WTC11 (cell line): Measurements from ENCODE around the gene USF3. TPM values are rescaled to one million over a fixed set of nuclear protein-coding genes. Genes with fewer than 3 reads are reported as not detected.

Experiments used
- ATAC-seq: fragments of 200-7000 bp; cut with Tn5 transposase; 2 replicates; pipeline ENCODE4 v1.10.0; 2021; ENCODE audit warnings: mild to moderate bottlenecking, moderate library complexity
- CTCF ChIA-PET: fragments of 300-600 bp; sonication (Branson Sonifier 250); formaldehyde crosslinking; loops from one replicate; lab custom pipeline; 2021; ENCODE audit warnings: antibody characterized with exemption; lab: Charles Lee
- POLR2A ChIA-PET: fragments of 350-600 bp; sonication (Branson Sonifier 250); formaldehyde crosslinking; loops from one replicate; lab custom pipeline; 2021; ENCODE audit warnings: antibody characterized with exemption; lab: Charles Lee
- DNase-seq: peaks from one replicate; pipeline ENCODE4 v3.0.0; 2021; ENCODE audit warnings: low spot score
- H3K27ac Mint-ChIP-seq: 2 replicates; pipeline ENCODE4 v1.8.0; 2021; ENCODE audit warnings: mixed read lengths
- H3K27me3 Mint-ChIP-seq: 2 replicates; pipeline ENCODE4 v1.8.0; 2021; ENCODE audit warnings: low read depth, mild to moderate bottlenecking, moderate library complexity, mixed read lengths
- H3K36me3 Mint-ChIP-seq: 2 replicates; pipeline ENCODE4 v1.8.0; 2021; ENCODE audit warnings: mixed read lengths
- H3K4me1 Mint-ChIP-seq: 2 replicates; pipeline ENCODE4 v1.8.0; 2022; ENCODE audit warnings: mixed read lengths
- H3K4me3 Mint-ChIP-seq: 2 replicates; pipeline ENCODE4 v1.8.0; 2021; ENCODE audit warnings: mild to moderate bottlenecking, moderate library complexity, mixed read lengths
- H3K9me3 Mint-ChIP-seq: 2 replicates; pipeline ENCODE4 v1.8.0; 2021; ENCODE audit warnings: mixed read lengths
- CBFB ChIP-seq: sonication (generic); formaldehyde crosslinking; IDR thresholded peaks from 2 replicates; pipeline ENCODE4 v1.8.1; 2022; ENCODE audit warnings: mild to moderate bottlenecking, low read depth, missing genetic modification reagents
- CTCF ChIP-seq: fragments of 200-600 bp; IDR thresholded peaks from 2 replicates; pipeline ENCODE4 v1.8.0; 2022; ENCODE audit warnings: antibody characterized with exemption
- EMX1 ChIP-seq: fragments of 250-450 bp; sonication (Bioruptor Pico); IDR thresholded peaks from 2 replicates; pipeline ENCODE4 v1.8.0; 2021; ENCODE audit warnings: mild to moderate bottlenecking
- GRHL2 ChIP-seq: fragments of 250-450 bp; sonication (Bioruptor Pico); IDR thresholded peaks from 2 replicates; pipeline ENCODE4 v1.8.0; 2022; ENCODE audit warnings: mild to moderate bottlenecking, moderate library complexity; ENCODE audit not compliant: insufficient replicate concordance, severe bottlenecking
- JAZF1 ChIP-seq: fragments of 250-450 bp; sonication (Bioruptor Pico); IDR thresholded peaks from 2 replicates; pipeline ENCODE4 v1.9.0; 2021; ENCODE audit warnings: moderate library complexity, mild to moderate bottlenecking, inconsistent platforms
- MLX ChIP-seq: sonication (generic); formaldehyde crosslinking; IDR thresholded peaks from 2 replicates; pipeline ENCODE4 v1.8.1; 2023; ENCODE audit warnings: mild to moderate bottlenecking, missing genetic modification reagents, moderate library complexity
- MXD4 ChIP-seq: fragments of 250-450 bp; sonication (Bioruptor Pico); IDR thresholded peaks from 2 replicates; pipeline ENCODE4 v1.8.0; 2021; ENCODE audit warnings: mild to moderate bottlenecking, moderate library complexity, borderline replicate concordance
- NFATC4 ChIP-seq: fragments of 250-450 bp; sonication (Bioruptor Pico); IDR thresholded peaks from 2 replicates; pipeline ENCODE4 v1.9.0; 2021; ENCODE audit warnings: mild to moderate bottlenecking
- NFE2L1 ChIP-seq: sonication (generic); formaldehyde crosslinking; IDR thresholded peaks from 2 replicates; pipeline ENCODE4 v1.8.1; 2023; ENCODE audit warnings: missing genetic modification reagents
- OVOL2 ChIP-seq: fragments of 250-450 bp; sonication (Bioruptor Pico); IDR thresholded peaks from 2 replicates; pipeline ENCODE4 v1.9.0; 2021; ENCODE audit warnings: mild to moderate bottlenecking, borderline replicate concordance
- PRRX2 ChIP-seq: fragments of 250-450 bp; sonication (Bioruptor Pico); IDR thresholded peaks from 2 replicates; pipeline ENCODE4 v1.8.0; 2021; ENCODE audit warnings: mild to moderate bottlenecking
- RELA ChIP-seq: sonication (generic); formaldehyde crosslinking; IDR thresholded peaks from 2 replicates; pipeline ENCODE4 v1.8.1; 2022; ENCODE audit warnings: missing genetic modification reagents, mild to moderate bottlenecking, borderline replicate concordance
- TEAD1 ChIP-seq: sonication (generic); formaldehyde crosslinking; IDR thresholded peaks from 2 replicates; pipeline ENCODE4 v1.8.0; 2022; ENCODE audit warnings: mild to moderate bottlenecking, missing genetic modification reagents
- ZBTB21 ChIP-seq: sonication (generic); formaldehyde crosslinking; IDR thresholded peaks from 2 replicates; pipeline ENCODE4 v1.8.1; 2023; ENCODE audit warnings: mild to moderate bottlenecking, missing genetic modification reagents, borderline replicate concordance
- ZNF138 ChIP-seq: sonication (generic); formaldehyde crosslinking; conservative IDR thresholded peaks from 2 replicates; pipeline ENCODE4 v1.8.1; 2022; ENCODE audit warnings: mild to moderate bottlenecking, moderate library complexity, missing genetic modification reagents
- ZNF263 ChIP-seq: sonication (generic); formaldehyde crosslinking; IDR thresholded peaks from 2 replicates; pipeline ENCODE4 v1.8.1; 2022; ENCODE audit warnings: low read depth, mild to moderate bottlenecking, moderate library complexity, missing genetic modification reagents
- ZNF512 ChIP-seq: sonication (generic); formaldehyde crosslinking; IDR thresholded peaks from 2 replicates; pipeline ENCODE4 v1.8.1; 2022; ENCODE audit warnings: missing genetic modification reagents, borderline replicate concordance
- total RNA-seq: library from RNA; stranded (reverse); gene quantifications from 3 replicates; pipeline ENCODE4 v1.2.3, GENCODE V29; 2021
- TF ChIP-seq, protein P1 (sequence below): sonication (generic); formaldehyde crosslinking; IDR thresholded peaks from 2 replicates; pipeline ENCODE4 v1.8.1; 2022; ENCODE audit warnings: mild to moderate bottlenecking, missing genetic modification reagents, moderate library complexity, borderline replicate concordance
- TF ChIP-seq, protein P2 (sequence below): fragments of 250-450 bp; sonication (Bioruptor Pico); conservative IDR thresholded peaks from 2 replicates; pipeline ENCODE4 v1.9.0; 2021; ENCODE audit warnings: mild to moderate bottlenecking
- TF ChIP-seq, protein P3 (sequence below): sonication (generic); formaldehyde crosslinking; IDR thresholded peaks from 2 replicates; pipeline ENCODE4 v1.8.1; 2023; ENCODE audit warnings: mild to moderate bottlenecking, missing genetic modification reagents
- TF ChIP-seq, protein P4 (sequence below): sonication (generic); formaldehyde crosslinking; IDR thresholded peaks from 2 replicates; pipeline ENCODE4 v1.8.1; 2023; ENCODE audit warnings: mild to moderate bottlenecking, missing genetic modification reagents, moderate library complexity

The USF3 gene
- total RNA-seq, 1 experiment from 2014 or later = 16.4 TPM

- Mint-ChIP-seq H3K27me3 (peaks cover 3% of the 10 kb centered on the region), H3K4me1 (0 out of 2 replicates have a peak, but pooled peaks cover 7% of the 10 kb centered on the region)
- TF ChIP-seq EMX1 (CRISPR knock-in tag) (no peak), PRRX2 (no peak), OVOL2 (CRISPR knock-in tag) (no peak)
- TF ChIP-seq, all 79 proteins: peak for 0
- no peaks in the 10 kb centered on the region for H3K36me3 Mint-ChIP-seq
- H3K27ac Mint-ChIP-seq = peak overlapping the region; percentile 32; the same call in 1 of the 2 replicates
- ATAC-seq (no peak), DNase-seq (no peak)
- ChIA-PET POLR2A (no interaction called here), CTCF (interaction anchor here (0.6 to 4.1 kb wide), 7 partner anchors 34 to 595 kb away, joined by 3 to 16 read pairs (median 3); partner anchors contain the start of genes GRAMD1C and NAA50)
- no peaks in the 10 kb centered on the region for H3K9me3 Mint-ChIP-seq
- no peak overlapping the region for H3K4me3 Mint-ChIP-seq
Observed at GRCh38 chr3:113629584-113630421, 66.6 kb downstream of the USF3 start.

DNA sequence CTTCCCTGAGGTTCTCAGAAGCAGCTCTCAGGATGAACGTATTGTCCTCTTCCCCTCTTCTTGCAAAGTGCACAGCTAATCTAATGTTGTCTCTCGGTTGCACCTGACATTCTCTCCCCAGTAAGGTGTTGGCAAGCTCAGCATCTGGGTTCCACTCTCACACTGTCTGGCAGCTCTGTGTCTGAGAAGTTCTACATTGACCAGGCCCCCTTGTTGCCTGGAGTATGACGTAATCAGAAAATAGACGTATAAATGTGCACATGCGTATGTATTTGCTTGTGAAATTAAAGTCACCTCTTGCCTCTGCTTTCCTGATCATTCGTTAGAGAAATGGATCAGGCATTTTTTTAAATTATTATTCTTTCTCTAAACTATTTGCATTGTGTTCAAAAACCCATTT is 67.7 kb downstream of the USF3 start:
- CTCF ChIA-PET = interaction anchor here (0.6 to 4.1 kb wide), 4 partner anchors 51 to 136 kb away, joined by 3 to 17 read pairs (median 10); partner anchors contain the start of gene NAA50

More for the DNA sequence above, 67.7 kb downstream of the USF3 start:
- H3K4me1 Mint-ChIP-seq = 0 out of 2 replicates have a peak, but pooled peaks cover 7% of the 10 kb centered on the region
- DNase-seq = no peak
- peaks cover 12% of the 10 kb centered on the region for H3K27me3 Mint-ChIP-seq
- H3K36me3 Mint-ChIP-seq = no peaks in the 10 kb centered on the region
- H3K4me3 Mint-ChIP-seq = no peak overlapping the region
- H3K27ac Mint-ChIP-seq = no peak overlapping the region
- TF ChIP-seq MXD4 (CRISPR knock-in tag) (no peak), OVOL2 (CRISPR knock-in tag) (no peak), ZNF138 (CRISPR knock-in tag) (no peak), ZNF263 (CRISPR knock-in tag) (no peak), CTCF (no peak), MLX (no peak), RELA (CRISPR knock-in tag) (no peak), GRHL2 (CRISPR knock-in tag) (no peak), TEAD1 (CRISPR knock-in tag) (no peak), CBFB (CRISPR knock-in tag) (no peak), NFATC4 (CRISPR knock-in tag) (no peak), JAZF1 (CRISPR knock-in tag) (no peak), ZNF512 (CRISPR knock-in tag) (no peak), NFE2L1 (no peak), ZBTB21 (CRISPR knock-in tag) (no peak)
- TF ChIP-seq, protein P1, sequence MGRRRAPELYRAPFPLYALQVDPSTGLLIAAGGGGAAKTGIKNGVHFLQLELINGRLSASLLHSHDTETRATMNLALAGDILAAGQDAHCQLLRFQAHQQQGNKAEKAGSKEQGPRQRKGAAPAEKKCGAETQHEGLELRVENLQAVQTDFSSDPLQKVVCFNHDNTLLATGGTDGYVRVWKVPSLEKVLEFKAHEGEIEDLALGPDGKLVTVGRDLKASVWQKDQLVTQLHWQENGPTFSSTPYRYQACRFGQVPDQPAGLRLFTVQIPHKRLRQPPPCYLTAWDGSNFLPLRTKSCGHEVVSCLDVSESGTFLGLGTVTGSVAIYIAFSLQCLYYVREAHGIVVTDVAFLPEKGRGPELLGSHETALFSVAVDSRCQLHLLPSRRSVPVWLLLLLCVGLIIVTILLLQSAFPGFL (CRISPR knock-in tag) = no peak
- TF ChIP-seq, protein P2, sequence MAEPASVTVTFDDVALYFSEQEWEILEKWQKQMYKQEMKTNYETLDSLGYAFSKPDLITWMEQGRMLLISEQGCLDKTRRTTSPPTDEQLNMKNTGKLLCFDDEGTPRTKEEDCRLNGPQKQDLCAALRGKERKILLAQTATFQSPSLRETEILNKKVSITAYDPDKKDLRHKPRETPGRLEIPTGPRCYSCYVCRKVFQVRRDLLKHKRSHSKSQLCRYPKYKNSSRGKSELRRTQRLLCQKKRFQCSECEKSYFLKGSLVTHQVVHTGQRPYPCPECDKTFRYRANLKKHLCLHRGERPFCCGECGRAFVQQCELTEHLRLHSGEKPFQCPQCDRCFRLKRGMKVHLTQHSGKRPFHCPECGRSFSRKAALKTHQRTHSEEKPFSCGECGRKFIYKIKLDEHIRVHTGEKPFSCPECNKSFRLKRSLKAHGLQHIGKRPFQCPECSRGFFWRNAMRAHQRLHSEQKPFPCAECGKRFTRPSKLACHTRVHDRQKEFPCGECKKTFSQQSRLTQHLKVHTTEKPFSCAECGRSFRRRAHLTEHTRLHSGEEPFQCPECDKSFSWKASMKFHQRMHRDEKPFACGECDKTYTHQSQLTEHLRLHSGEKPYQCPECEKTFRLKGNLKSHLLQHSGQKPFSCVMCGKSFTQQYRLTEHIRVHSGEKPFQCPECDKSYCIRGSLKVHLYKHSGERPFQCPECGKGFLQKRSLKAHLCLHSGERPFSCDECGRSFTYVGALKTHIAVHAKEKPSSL = no peak
- TF ChIP-seq, protein P3, sequence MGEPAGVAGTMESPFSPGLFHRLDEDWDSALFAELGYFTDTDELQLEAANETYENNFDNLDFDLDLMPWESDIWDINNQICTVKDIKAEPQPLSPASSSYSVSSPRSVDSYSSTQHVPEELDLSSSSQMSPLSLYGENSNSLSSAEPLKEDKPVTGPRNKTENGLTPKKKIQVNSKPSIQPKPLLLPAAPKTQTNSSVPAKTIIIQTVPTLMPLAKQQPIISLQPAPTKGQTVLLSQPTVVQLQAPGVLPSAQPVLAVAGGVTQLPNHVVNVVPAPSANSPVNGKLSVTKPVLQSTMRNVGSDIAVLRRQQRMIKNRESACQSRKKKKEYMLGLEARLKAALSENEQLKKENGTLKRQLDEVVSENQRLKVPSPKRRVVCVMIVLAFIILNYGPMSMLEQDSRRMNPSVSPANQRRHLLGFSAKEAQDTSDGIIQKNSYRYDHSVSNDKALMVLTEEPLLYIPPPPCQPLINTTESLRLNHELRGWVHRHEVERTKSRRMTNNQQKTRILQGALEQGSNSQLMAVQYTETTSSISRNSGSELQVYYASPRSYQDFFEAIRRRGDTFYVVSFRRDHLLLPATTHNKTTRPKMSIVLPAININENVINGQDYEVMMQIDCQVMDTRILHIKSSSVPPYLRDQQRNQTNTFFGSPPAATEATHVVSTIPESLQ (CRISPR knock-in tag) = no peak
- TF ChIP-seq, protein P4, sequence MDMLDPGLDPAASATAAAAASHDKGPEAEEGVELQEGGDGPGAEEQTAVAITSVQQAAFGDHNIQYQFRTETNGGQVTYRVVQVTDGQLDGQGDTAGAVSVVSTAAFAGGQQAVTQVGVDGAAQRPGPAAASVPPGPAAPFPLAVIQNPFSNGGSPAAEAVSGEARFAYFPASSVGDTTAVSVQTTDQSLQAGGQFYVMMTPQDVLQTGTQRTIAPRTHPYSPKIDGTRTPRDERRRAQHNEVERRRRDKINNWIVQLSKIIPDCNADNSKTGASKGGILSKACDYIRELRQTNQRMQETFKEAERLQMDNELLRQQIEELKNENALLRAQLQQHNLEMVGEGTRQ = no peak
- POLR2A ChIA-PET = no interaction called here
- H3K9me3 Mint-ChIP-seq = no peaks in the 10 kb centered on the region
- ATAC-seq = no peak
